Parathyroid adenoma (tissue), 2 donors: Measurements from ENCODE around the gene EPHB2.

ENCODE experiments used
- H2AFZ ChIP-seq: fragments of 300-600 bp; sonication (generic); one replicate; pipeline ENCODE4 v1.7.0; 2017; ENCODE audit warnings: antibody characterized with exemption, mild to moderate bottlenecking
- H3K27ac ChIP-seq: fragments of 300-600 bp; sonication (generic); one replicate; pipeline ENCODE4 v1.7.0; 2017
- H3K27me3 ChIP-seq: fragments of 300-600 bp; sonication (generic); one replicate; pipeline ENCODE4 v1.7.0; 2017; ENCODE audit warnings: low read length; ENCODE audit not compliant: control insufficient read depth, insufficient read depth
- H3K36me3 ChIP-seq: fragments of 300-600 bp; sonication (generic); one replicate; pipeline ENCODE4 v1.7.0; 2017; ENCODE audit warnings: low read length; ENCODE audit not compliant: control insufficient read depth, insufficient read depth
- H3K4me1 ChIP-seq: fragments of 300-600 bp; sonication (generic); one replicate; pipeline ENCODE4 v1.7.0; 2017; ENCODE audit warnings: control low read depth
- H3K4me2 ChIP-seq: fragments of 300-600 bp; sonication (generic); one replicate; pipeline ENCODE4 v1.7.0; 2017; ENCODE audit warnings: low read length
- H3K4me3 ChIP-seq: fragments of 300-600 bp; sonication (generic); one replicate; pipeline ENCODE4 v1.7.0; 2017; ENCODE audit warnings: low read depth, low read length
- H3K79me2 ChIP-seq: fragments of 300-600 bp; sonication (generic); one replicate; pipeline ENCODE4 v1.7.0; 2017; ENCODE audit warnings: control low read depth
- H3K9ac ChIP-seq: fragments of 300-600 bp; sonication (generic); one replicate; pipeline ENCODE4 v1.7.0; 2017; ENCODE audit warnings: mild to moderate bottlenecking
- H3K9me3 ChIP-seq: fragments of 300-600 bp; sonication (generic); one replicate; pipeline ENCODE4 v1.7.0; 2017; ENCODE audit warnings: low read length; ENCODE audit not compliant: control insufficient read depth
- TF ChIP-seq, protein P1 (sequence below): fragments of 300-600 bp; sonication (generic); IDR thresholded peaks from one replicate; pipeline ENCODE4 v1.7.0; 2017; ENCODE audit warnings: antibody characterized with exemption, mild to moderate bottlenecking
- donor health status: primary hyperparathyroidism.

Gene EPHB2

DNA sequence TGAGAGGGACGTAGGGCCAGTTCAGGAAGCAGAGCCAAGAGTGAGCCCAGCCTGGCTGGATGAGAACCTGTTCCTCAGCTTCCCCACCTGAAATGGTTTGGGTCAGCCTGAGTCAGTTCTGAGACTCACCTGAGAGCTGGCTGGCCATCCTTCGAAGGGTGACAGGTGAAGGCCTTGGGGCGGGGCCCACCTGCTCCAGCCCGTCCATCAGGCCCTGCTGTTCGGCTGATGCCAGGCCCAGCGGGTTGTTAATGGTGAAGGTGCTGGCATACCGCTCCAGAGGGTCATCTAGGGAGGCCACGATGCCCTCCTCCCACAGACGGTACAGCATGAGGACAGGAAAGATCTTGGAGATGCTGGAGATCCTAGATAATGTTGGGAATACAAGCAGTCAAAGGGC, 247.9 kb downstream of the EPHB2 start:
- no peak overlapping the region for H3K4me2 ChIP-seq
- TF ChIP-seq, protein P1, sequence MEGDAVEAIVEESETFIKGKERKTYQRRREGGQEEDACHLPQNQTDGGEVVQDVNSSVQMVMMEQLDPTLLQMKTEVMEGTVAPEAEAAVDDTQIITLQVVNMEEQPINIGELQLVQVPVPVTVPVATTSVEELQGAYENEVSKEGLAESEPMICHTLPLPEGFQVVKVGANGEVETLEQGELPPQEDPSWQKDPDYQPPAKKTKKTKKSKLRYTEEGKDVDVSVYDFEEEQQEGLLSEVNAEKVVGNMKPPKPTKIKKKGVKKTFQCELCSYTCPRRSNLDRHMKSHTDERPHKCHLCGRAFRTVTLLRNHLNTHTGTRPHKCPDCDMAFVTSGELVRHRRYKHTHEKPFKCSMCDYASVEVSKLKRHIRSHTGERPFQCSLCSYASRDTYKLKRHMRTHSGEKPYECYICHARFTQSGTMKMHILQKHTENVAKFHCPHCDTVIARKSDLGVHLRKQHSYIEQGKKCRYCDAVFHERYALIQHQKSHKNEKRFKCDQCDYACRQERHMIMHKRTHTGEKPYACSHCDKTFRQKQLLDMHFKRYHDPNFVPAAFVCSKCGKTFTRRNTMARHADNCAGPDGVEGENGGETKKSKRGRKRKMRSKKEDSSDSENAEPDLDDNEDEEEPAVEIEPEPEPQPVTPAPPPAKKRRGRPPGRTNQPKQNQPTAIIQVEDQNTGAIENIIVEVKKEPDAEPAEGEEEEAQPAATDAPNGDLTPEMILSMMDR: no peak
- no peaks in the 10 kb centered on the region for H3K27me3 ChIP-seq

DNA sequence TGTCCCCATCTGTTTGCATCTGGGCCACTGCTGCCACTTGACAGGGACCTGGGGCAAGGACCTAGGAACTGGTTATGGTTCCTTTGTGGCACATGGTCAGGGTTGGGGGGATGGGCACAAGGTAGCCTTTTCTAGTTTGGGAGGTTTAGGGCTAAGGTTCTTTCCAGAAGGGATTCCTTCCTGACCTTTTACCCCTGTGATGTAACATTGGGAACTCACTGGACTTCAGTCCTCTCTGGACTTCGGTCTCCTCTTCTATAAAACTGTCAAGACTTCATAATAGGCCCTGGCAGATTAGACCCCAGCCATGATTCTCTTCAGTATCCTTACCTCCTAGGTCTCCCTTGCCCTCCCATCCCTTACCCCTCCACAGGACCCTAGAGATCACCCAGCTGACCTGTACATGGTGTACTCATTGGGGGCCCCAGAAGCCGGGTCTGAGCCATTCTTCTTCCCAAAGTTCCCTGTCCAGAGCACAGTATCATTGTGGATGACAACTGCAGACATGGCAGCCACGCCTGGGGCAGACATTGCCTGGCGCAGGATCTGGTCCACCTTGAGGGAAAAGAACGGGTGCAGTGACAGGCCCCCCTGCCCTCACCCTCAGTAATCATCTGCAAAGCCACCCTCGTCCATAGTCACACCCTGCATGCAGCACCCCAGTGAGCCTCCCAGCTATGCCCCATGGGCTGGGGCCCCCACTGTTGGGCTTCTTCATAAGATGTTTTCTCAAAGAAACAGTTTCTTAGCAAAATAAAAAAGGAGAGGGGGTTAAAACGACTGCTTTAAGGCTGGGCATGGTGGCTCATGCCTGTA, 249.1 kb downstream of the EPHB2 start:
- H3K9ac ChIP-seq: no peak overlapping the region
- H3K9me3 ChIP-seq: no peaks in the 10 kb centered on the region
- no peak overlapping the region for H2AFZ ChIP-seq
- no peak overlapping the region for H3K4me2 ChIP-seq
- H3K79me2 ChIP-seq: no peaks in the 10 kb centered on the region
- no peak overlapping the region for H3K4me3 ChIP-seq
- TF ChIP-seq, protein P1: no peak
- no peaks in the 10 kb centered on the region for H3K27me3 ChIP-seq
- no peaks in the 10 kb centered on the region for H3K36me3 ChIP-seq
- no peaks in the 10 kb centered on the region for H3K4me1 ChIP-seq
- no peak overlapping the region for H3K27ac ChIP-seq

More for the DNA sequence above, 247.9 kb downstream of the EPHB2 start:
- no peaks in the 10 kb centered on the region for H3K9me3 ChIP-seq
- H2AFZ ChIP-seq: no peak overlapping the region
- H3K36me3 ChIP-seq: no peaks in the 10 kb centered on the region
- H3K4me1 ChIP-seq: no peaks in the 10 kb centered on the region
- H3K79me2 ChIP-seq: no peaks in the 10 kb centered on the region
- H3K9ac ChIP-seq: no peak overlapping the region
- no peak overlapping the region for H3K4me3 ChIP-seq
- H3K27ac ChIP-seq: no peak overlapping the region

DNA sequence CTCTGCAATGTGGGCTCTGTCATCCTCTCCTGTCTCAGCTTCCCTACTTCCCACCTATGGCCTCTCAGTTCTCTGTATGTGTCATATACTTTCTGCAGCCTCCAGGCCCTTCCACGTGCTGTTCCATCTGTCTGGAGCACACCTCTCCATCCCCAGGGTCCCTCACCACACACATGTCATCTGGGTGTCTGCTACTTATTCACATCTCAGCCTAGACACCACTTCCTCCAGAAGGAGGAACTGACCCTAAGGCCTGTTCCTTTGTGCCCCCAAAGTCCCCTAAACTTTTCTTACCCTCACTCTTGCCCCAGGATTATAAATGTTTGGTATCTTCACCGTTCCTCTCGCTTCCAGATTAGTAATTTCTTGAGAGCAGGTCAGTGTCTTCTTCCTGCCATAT, 251.9 kb downstream of the EPHB2 start:
- Histone ChIP-seq H3K4me1 (no peaks in the 10 kb centered on the region), H3K9ac (no peak overlapping the region), H3K27ac (no peak overlapping the region), H3K79me2 (no peaks in the 10 kb centered on the region), H3K9me3 (no peaks in the 10 kb centered on the region), H2AFZ (no peak overlapping the region), H3K4me2 (no peak overlapping the region), H3K4me3 (no peak overlapping the region), H3K36me3 (no peaks in the 10 kb centered on the region), H3K27me3 (no peaks in the 10 kb centered on the region)
- TF ChIP-seq, protein P1: no peak

DNA sequence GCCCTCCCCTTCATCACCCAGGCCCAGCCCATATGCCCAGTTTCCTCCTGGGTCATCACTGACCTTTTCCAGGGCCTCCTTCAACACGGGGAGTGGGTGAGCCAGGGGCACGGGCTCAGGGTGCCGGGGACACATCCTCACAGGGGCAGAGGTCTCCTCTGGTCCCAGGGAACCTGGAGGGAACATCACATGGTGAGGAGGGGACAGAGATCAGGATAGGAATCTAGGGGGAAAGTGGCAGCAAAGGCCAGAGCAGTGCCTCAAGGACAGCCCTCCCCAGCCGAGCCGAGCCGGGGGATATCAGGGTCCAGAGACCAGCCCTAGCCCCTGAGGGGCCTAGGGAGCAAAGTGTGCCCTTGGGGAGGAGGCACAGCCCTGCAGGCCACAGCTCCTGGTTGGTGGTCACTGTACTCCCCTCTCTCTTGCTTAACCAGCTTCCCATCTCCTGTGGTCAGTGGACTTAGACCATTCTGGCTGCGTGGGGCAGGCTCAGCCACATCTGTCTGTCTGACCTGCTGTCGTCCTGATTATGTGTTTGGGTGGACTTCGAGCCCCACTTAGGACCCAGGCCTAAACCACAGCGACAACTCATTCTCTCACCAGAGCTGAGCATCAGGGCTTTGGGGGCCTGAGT, 252.5 kb downstream of the EPHB2 start:
- no peaks in the 10 kb centered on the region for H3K36me3 ChIP-seq
- H3K27ac ChIP-seq: no peak overlapping the region
- no peaks in the 10 kb centered on the region for H3K9me3 ChIP-seq
- no peaks in the 10 kb centered on the region for H3K27me3 ChIP-seq
- H3K9ac ChIP-seq: no peak overlapping the region
- H2AFZ ChIP-seq: no peak overlapping the region
- H3K4me1 ChIP-seq: no peaks in the 10 kb centered on the region
- TF ChIP-seq, protein P1: no peak
- H3K79me2 ChIP-seq: no peaks in the 10 kb centered on the region
- no peak overlapping the region for H3K4me2 ChIP-seq
- H3K4me3 ChIP-seq: no peak overlapping the region
